Non-pigmented ciliary epithelial cell (primary cell): ENCODE results near the gene COPS6.
"Not testable (repeated sequence)": the region's sequence is repeated elsewhere in the genome, so short reads cannot be mapped to it uniquely, and the experiment has no call there.

Experiments used
- DNase-seq: peaks from one replicate; pipeline ENCODE4 v3.0.0-alpha.2; 2010; ENCODE audit warnings: low read depth

COPS6 gene

GRCh38 chr7:100127866-100128636, 39.3 kb downstream of the COPS6 start:
- no peak for DNase-seq

- DNase-seq = no peak
These were observed 39.8 kb downstream of the COPS6 start for GRCh38 chr7:100128637-100128963.

- DNase-seq = not testable (repeated sequence)
These were observed 41.4 kb downstream of the COPS6 start for GRCh38 chr7:100130220-100130607.

GRCh38 chr7:100130608-100131453, 42.1 kb downstream of the COPS6 start:
- DNase-seq = no peak

GRCh38 chr7:100132126-100132525, 43.4 kb downstream of the COPS6 start:
- no peak for DNase-seq

- DNase-seq = no peak
These were observed 44.0 kb downstream of the COPS6 start for GRCh38 chr7:100132697-100133151.

GRCh38 chr7:100137851-100138760, 49.3 kb downstream of the COPS6 start:
- no peak for DNase-seq

- DNase-seq = no peak
These were observed 52.8 kb downstream of the COPS6 start for GRCh38 chr7:100141555-100141949.
